MM.1S (cell line): ENCODE measurements around the gene CCNB2.
A peak's percentile ranks its signal among the peaks of the same experiment; 100 is the strongest.
"Not testable (repeated sequence)": the region's sequence is repeated elsewhere in the genome, so short reads cannot be mapped to it uniquely, and the experiment has no call there.

Source experiments
- DNase-seq: peaks from one replicate; pipeline ENCODE4 v3.0.0-alpha.2; 2015
- H2AFZ ChIP-seq: fragments of 300-600 bp; sonication (generic); 2 replicates; pipeline ENCODE4 v1.6.0; 2016; ENCODE audit warnings: antibody characterized with exemption, low read length
- H3F3A ChIP-seq: fragments of 300-600 bp; sonication (generic); 2 replicates; pipeline ENCODE4 v1.6.1; 2016; ENCODE audit warnings: mild to moderate bottlenecking, antibody characterized with exemption, low read length, moderate library complexity, mixed read lengths; ENCODE audit not compliant: insufficient read depth
- H3K27ac ChIP-seq: fragments of 300-600 bp; sonication (generic); 2 replicates; pipeline ENCODE4 v1.5.1; 2016; ENCODE audit warnings: mild to moderate bottlenecking, low read length
- H3K27me3 ChIP-seq: fragments of 300-600 bp; sonication (generic); replicated peaks from 2 replicates; pipeline ENCODE4 v1.6.0; 2016; ENCODE audit warnings: low read length; ENCODE audit not compliant: insufficient read depth
- H3K36me3 ChIP-seq: fragments of 300-600 bp; sonication (generic); replicated peaks from 2 replicates; pipeline ENCODE4 v1.6.1; 2016; ENCODE audit warnings: mild to moderate bottlenecking, low read length, mixed read lengths; ENCODE audit not compliant: insufficient read depth
- H3K4me1 ChIP-seq: fragments of 300-600 bp; sonication (generic); 2 replicates; pipeline ENCODE4 v1.6.1; 2016; ENCODE audit warnings: low read length, mixed read lengths
- H3K4me2 ChIP-seq: fragments of 300-600 bp; sonication (generic); 2 replicates; pipeline ENCODE4 v1.6.0; 2016; ENCODE audit warnings: low read depth, low read length
- H3K4me3 ChIP-seq: fragments of 300-600 bp; sonication (generic); 2 replicates; pipeline ENCODE4 v1.5.1; 2016; ENCODE audit warnings: low read length, mixed read lengths
- H3K79me2 ChIP-seq: fragments of 300-600 bp; sonication (generic); 2 replicates; pipeline ENCODE4 v1.6.1; 2016; ENCODE audit warnings: mixed run types, low read length, mixed read lengths
- H3K9ac ChIP-seq: fragments of 300-600 bp; sonication (generic); 2 replicates; pipeline ENCODE4 v1.6.1; 2016; ENCODE audit warnings: low read length, mixed read lengths
- H3K9me2 ChIP-seq: fragments of 300-600 bp; sonication (generic); replicated peaks from 2 replicates; pipeline ENCODE4 v1.6.1; 2016; ENCODE audit warnings: mild to moderate bottlenecking, low read length, mixed read lengths; ENCODE audit not compliant: insufficient read depth
- H3K9me3 ChIP-seq: fragments of 300-600 bp; sonication (generic); replicated peaks from 2 replicates; pipeline ENCODE4 v1.6.1; 2016; ENCODE audit warnings: mild to moderate bottlenecking, low read length, mixed read lengths; ENCODE audit not compliant: insufficient read depth
- H4K20me1 ChIP-seq: fragments of 300-600 bp; sonication (generic); 2 replicates; pipeline ENCODE4 v1.6.1; 2016; ENCODE audit warnings: mild to moderate bottlenecking, low read length, moderate library complexity, mixed read lengths; ENCODE audit not compliant: insufficient read depth
- CTCF ChIP-seq: fragments of 300-600 bp; sonication (generic); IDR thresholded peaks from 2 replicates; pipeline ENCODE4 v1.5.1; 2016; ENCODE audit warnings: antibody characterized with exemption, low read length, mixed read lengths
- EZH2 ChIP-seq: fragments of 300-600 bp; sonication (generic); optimal IDR thresholded peaks from 2 replicates; pipeline ENCODE3; 2017; ENCODE audit warnings: low read depth, mild to moderate bottlenecking, antibody characterized with exemption, low read length, mixed read lengths
- EZH2phosphoT487 ChIP-seq: fragments of 300-600 bp; sonication (generic); IDR thresholded peaks from 2 replicates; pipeline ENCODE4 v1.6.1; 2018; ENCODE audit warnings: antibody characterized with exemption, low read length

Gene CCNB2

DNA sequence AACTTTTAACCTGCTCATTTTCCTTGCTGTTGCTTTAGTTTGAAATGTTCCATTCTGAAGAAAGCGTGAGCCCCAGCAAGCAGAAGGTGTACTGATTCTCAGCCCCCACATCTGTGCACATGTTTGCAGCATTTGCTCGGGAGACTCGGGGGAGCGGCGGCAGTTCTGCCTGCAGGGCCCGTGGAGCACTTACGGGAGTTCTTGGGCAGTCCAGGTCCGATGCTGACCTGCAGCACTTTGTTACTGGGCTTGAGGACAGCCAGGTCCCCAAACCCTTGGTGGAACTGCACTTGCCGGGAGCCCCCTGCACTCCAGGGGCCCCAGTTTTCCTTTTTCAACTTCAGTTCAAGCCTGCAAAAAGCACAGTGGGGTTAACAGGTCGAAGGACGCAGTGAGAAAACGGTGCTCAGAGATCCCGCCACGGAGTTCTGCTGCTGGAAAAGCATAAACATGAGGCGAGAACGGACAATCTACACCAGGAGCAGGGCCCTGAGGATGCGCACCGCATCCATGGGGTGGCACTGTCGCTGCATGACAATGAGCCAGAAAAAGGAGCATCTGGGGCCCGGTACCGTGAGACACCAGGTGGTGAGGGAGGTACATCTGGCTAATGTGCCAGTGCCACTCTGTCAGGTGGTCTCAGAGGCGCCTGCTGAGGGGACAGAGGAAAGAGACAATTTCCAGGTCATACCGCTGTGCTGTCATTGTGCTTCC is 56.1 kb downstream of the CCNB2 start:
- peaks cover 11% of the 10 kb centered on the region for H3K4me1 ChIP-seq
- H3F3A ChIP-seq, result peaks cover 3% of the 10 kb centered on the region; the same call in 1 of the 2 replicates
- H3K9ac ChIP-seq, result no peak overlapping the region
- no peaks in the 10 kb centered on the region for H4K20me1 ChIP-seq
- no peaks in the 10 kb centered on the region for H3K36me3 ChIP-seq
- H3K9me2 ChIP-seq, result no peaks in the 10 kb centered on the region
- peak overlapping the region; percentile 27; the same call in 1 of the 2 replicates for H3K4me2 ChIP-seq
- peak overlapping the region; percentile 52 for H2AFZ ChIP-seq
- DNase-seq, result peak; percentile 81
- no peak overlapping the region for H3K4me3 ChIP-seq
- no peak overlapping the region for H3K27ac ChIP-seq
- no peaks in the 10 kb centered on the region for H3K79me2 ChIP-seq
- TF ChIP-seq EZH2phosphoT487, result no peak
- peak; percentile 93 for TF ChIP-seq CTCF
- no peaks in the 10 kb centered on the region for H3K9me3 ChIP-seq
- no peaks in the 10 kb centered on the region for H3K27me3 ChIP-seq

DNA sequence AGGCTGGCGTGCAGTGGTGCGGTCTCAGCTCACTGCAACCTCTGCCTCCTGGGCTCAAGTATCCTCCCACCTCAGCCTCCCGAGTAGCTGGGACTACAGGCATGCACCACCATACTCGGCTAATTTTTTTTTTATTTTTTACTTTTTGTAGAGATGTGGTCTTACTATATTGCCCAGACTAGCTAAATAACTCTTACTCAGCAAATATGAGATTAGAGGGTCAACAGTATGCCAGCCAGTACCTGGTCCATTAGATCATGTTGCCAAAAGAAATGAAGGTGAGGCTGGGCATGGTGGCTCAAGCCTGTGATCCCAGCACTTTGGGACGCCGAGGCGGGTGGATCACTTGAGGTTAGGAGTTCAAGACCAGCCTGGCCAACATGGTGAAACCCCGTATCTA is 57.1 kb downstream of the CCNB2 start:
- DNase-seq, H3K36me3 ChIP-seq, H3K27me3 ChIP-seq, H3K4me2 ChIP-seq, H2AFZ ChIP-seq, H4K20me1 ChIP-seq, H3K79me2 ChIP-seq, H3K27ac ChIP-seq, H3K9me3 ChIP-seq, H3K4me3 ChIP-seq, H3F3A ChIP-seq, H3K9ac ChIP-seq, H3K9me2 ChIP-seq: not testable (repeated sequence)
- peaks cover 12% of the 10 kb centered on the region for H3K4me1 ChIP-seq

DNA sequence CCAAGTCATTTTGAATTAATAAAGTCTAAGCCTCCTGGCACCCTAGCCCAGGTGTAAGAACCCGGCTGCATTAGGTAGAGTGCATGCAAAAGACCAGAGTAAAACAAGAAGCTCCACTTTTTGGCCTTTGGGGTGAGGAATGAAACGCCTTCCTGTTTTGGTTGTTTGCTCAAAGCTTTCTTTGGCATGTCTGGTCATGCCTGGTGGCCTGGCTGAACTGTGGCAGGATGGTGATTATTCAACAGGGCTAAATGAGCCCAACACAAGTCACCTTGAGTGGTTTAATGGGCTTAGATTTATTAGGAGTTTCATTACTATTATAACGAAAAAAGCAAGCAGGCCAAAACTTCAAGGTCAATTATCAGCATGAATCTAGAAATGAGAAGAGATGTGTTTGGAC is 60.8 kb downstream of the CCNB2 start:
- TF ChIP-seq EZH2phosphoT487 (no peak), CTCF (no peak), EZH2 (no peak)
- DNase-seq, result peak; percentile 42
- 0 out of 2 replicates have a peak overlapping the region, but pooled peaks have one; percentile 8 for H2AFZ ChIP-seq
- no peaks in the 10 kb centered on the region for H3K27me3 ChIP-seq
- H3F3A ChIP-seq, result peaks cover 3% of the 10 kb centered on the region; the same call in 1 of the 2 replicates
- H3K9ac ChIP-seq, result no peak overlapping the region
- H3K4me3 ChIP-seq, result no peak overlapping the region
- H3K9me2 ChIP-seq, result no peaks in the 10 kb centered on the region
- no peaks in the 10 kb centered on the region for H3K36me3 ChIP-seq
- H3K4me1 ChIP-seq, result peaks cover 12% of the 10 kb centered on the region
- no peaks in the 10 kb centered on the region for H3K79me2 ChIP-seq
- H3K4me2 ChIP-seq, result no peak overlapping the region
- no peak overlapping the region for H3K27ac ChIP-seq
- H3K9me3 ChIP-seq, result no peaks in the 10 kb centered on the region
- H4K20me1 ChIP-seq, result no peaks in the 10 kb centered on the region

- Histone ChIP-seq H3K4me2 (no peak overlapping the region), H3K79me2 (no peaks in the 10 kb centered on the region), H3K9ac (no peak overlapping the region), H3K36me3 (no peaks in the 10 kb centered on the region), H3K4me3 (no peak overlapping the region), H3K9me3 (no peaks in the 10 kb centered on the region), H4K20me1 (no peaks in the 10 kb centered on the region), H3K9me2 (no peaks in the 10 kb centered on the region), H3K27me3 (no peaks in the 10 kb centered on the region), H2AFZ (no peak overlapping the region), H3K27ac (no peak overlapping the region), H3F3A (peaks cover 3% of the 10 kb centered on the region; the same call in 1 of the 2 replicates), H3K4me1 (peaks cover 12% of the 10 kb centered on the region)
- DNase-seq, result no peak
- no peak for TF ChIP-seq EZH2phosphoT487
- TF ChIP-seq CTCF, result no peak
- TF ChIP-seq EZH2, result no peak
These were observed 61.2 kb downstream of the CCNB2 start for GRCh38 chr15:59166166-59166565.
